ENCODE results near the gene HTR1B.

Gene HTR1B

GRCh38 chr6:77448546-77448945 lies 14.7 kb downstream of the HTR1B start:
- H3K36me3 ChIP-seq (replicated peaks in 1 of 2; ENCODE audit: control insufficient read depth in 2 of 2, insufficient read depth in 2 of 2, low read length in 2 of 2) = no peaks in the 10 kb centered on the region
- DNase-seq (ENCODE audit: low spot score) = no peak

GRCh38 chr6:77447254-77447653 lies 16.0 kb downstream of the HTR1B start:
- no CpG with 5 or more reads among the region's 1 CpG for WGBS, 2 donors (ENCODE audit: extremely low coverage in 2 of 2, insufficient read length in 2 of 2, insufficient replicate concordance in 1 of 2)
- no peak overlapping the region for H3K4ac ChIP-seq (ENCODE audit: low read length)
- H3K23ac ChIP-seq (ENCODE audit: low read depth, low read length, poor library complexity) = no peak overlapping the region
- H2BK12ac ChIP-seq (ENCODE audit: low read length) = no peak overlapping the region
- H2AFZ ChIP-seq (ENCODE audit: low read length) = no peak overlapping the region
- no peak overlapping the region for H4K91ac ChIP-seq (ENCODE audit: low read depth, low read length, poor library complexity)
- H4K8ac ChIP-seq (ENCODE audit: low read depth, low read length) = no peak overlapping the region
- H3K4me1 ChIP-seq (ENCODE audit: control insufficient read depth in 2 of 2, insufficient read depth in 1 of 2, low read depth in 1 of 2, low read length in 2 of 2) = no peaks in the 10 kb centered on the region
- no peaks in the 10 kb centered on the region for H3K27me3 ChIP-seq (ENCODE audit: control insufficient read depth in 3 of 3, insufficient read depth in 3 of 3, low read depth in 1 of 3, low read length in 3 of 3)
- no peak overlapping the region for H3K4me2 ChIP-seq (ENCODE audit: insufficient read depth, low read length, poor library complexity, severe bottlenecking)
- no peaks in the 10 kb centered on the region for H3K79me1 ChIP-seq (ENCODE audit: low read depth, low read length)
- H3K4me3 ChIP-seq (ENCODE audit: low read length in 2 of 2) = no peak overlapping the region
- no peak for DNase-seq (ENCODE audit: low spot score)
- no peaks in the 10 kb centered on the region for H3K36me3 ChIP-seq (replicated peaks in 1 of 2; ENCODE audit: control insufficient read depth in 2 of 2, insufficient read depth in 2 of 2, low read length in 2 of 2)
- H3K9me3 ChIP-seq (replicated peaks in 1 of 2; ENCODE audit: control insufficient read depth in 2 of 2, insufficient read depth in 1 of 2, low read depth in 1 of 2, low read length in 2 of 2) = no peaks in the 10 kb centered on the region
- no peak overlapping the region for H2BK120ac ChIP-seq (ENCODE audit: low read depth, low read length)
- no peak overlapping the region for H3K9ac ChIP-seq (ENCODE audit: low read depth, low read length, poor library complexity)
- no peak overlapping the region for H2BK15ac ChIP-seq (ENCODE audit: low read length)
- H3K27ac ChIP-seq (replicated peaks; ENCODE audit: low read length) = no peak overlapping the region
- no peak overlapping the region for H2AK5ac ChIP-seq (ENCODE audit: low read depth, low read length)
- no peak overlapping the region for H3K18ac ChIP-seq (ENCODE audit: low read length)
- no peak overlapping the region for H2BK5ac ChIP-seq (ENCODE audit: low read length)
- H3K14ac ChIP-seq (ENCODE audit: low read length) = no peak overlapping the region

More at GRCh38 chr6:77448546-77448945, 14.7 kb downstream of the HTR1B start:
- H3K4me2 ChIP-seq (ENCODE audit: insufficient read depth, low read length, poor library complexity, severe bottlenecking) = no peak overlapping the region
- H3K4ac ChIP-seq (ENCODE audit: low read length) = no peak overlapping the region
- H2AFZ ChIP-seq (ENCODE audit: low read length) = no peak overlapping the region
- H2BK120ac ChIP-seq (ENCODE audit: low read depth, low read length) = no peak overlapping the region
- H3K4me1 ChIP-seq (ENCODE audit: control insufficient read depth in 2 of 2, insufficient read depth in 1 of 2, low read depth in 1 of 2, low read length in 2 of 2) = no peaks in the 10 kb centered on the region
- no peaks in the 10 kb centered on the region for H3K9me3 ChIP-seq (replicated peaks in 1 of 2; ENCODE audit: control insufficient read depth in 2 of 2, insufficient read depth in 1 of 2, low read depth in 1 of 2, low read length in 2 of 2)
- no peak overlapping the region for H4K8ac ChIP-seq (ENCODE audit: low read depth, low read length)
- no peak overlapping the region for H2AK5ac ChIP-seq (ENCODE audit: low read depth, low read length)
- no peak overlapping the region for H4K91ac ChIP-seq (ENCODE audit: low read depth, low read length, poor library complexity)
- no peak overlapping the region for H3K27ac ChIP-seq (replicated peaks; ENCODE audit: low read length)
- no CpG with 5 or more reads among the region's 3 CpGs for WGBS, 2 donors (ENCODE audit: extremely low coverage in 2 of 2, insufficient read length in 2 of 2, insufficient replicate concordance in 1 of 2)
- H2BK5ac ChIP-seq (ENCODE audit: low read length) = no peak overlapping the region
- no peak overlapping the region for H3K9ac ChIP-seq (ENCODE audit: low read depth, low read length, poor library complexity)
- H2BK15ac ChIP-seq (ENCODE audit: low read length) = no peak overlapping the region
- no peaks in the 10 kb centered on the region for H3K79me1 ChIP-seq (ENCODE audit: low read depth, low read length)
- no peaks in the 10 kb centered on the region for H3K27me3 ChIP-seq (ENCODE audit: control insufficient read depth in 3 of 3, insufficient read depth in 3 of 3, low read depth in 1 of 3, low read length in 3 of 3)
- H3K4me3 ChIP-seq (ENCODE audit: low read length in 2 of 2) = no peak overlapping the region
- no peak overlapping the region for H3K18ac ChIP-seq (ENCODE audit: low read length)
- no peak overlapping the region for H2BK12ac ChIP-seq (ENCODE audit: low read length)
- no peak overlapping the region for H3K14ac ChIP-seq (ENCODE audit: low read length)
- no peak overlapping the region for H3K23ac ChIP-seq (ENCODE audit: low read depth, low read length, poor library complexity)

DNA sequence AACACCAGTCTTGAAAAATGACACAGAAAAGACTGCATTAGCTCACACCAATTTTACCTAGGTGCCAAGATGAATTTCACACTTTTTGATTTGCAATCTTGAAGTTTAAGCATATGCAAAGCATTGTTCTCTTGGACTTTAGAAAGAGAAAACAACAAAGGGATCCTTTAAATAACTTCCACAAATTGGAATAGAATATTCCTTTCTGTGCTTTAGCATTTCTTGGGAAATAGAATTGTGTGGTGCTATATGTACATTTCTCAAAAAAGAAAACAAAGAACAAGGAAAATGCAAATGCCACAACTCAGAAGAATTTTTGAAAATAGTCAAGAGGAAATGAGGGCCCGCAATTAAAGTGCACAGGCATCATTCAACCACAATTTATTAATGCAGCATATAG lies 17.0 kb downstream of the HTR1B start:
- Histone ChIP-seq H3K4ac (ENCODE audit: low read length) (no peak overlapping the region), H3K27ac (replicated peaks; ENCODE audit: low read length) (no peak overlapping the region), H3K9me3 (replicated peaks in 1 of 2; ENCODE audit: control insufficient read depth in 2 of 2, insufficient read depth in 1 of 2, low read depth in 1 of 2, low read length in 2 of 2) (no peaks in the 10 kb centered on the region), H3K36me3 (replicated peaks in 1 of 2; ENCODE audit: control insufficient read depth in 2 of 2, insufficient read depth in 2 of 2, low read length in 2 of 2) (no peaks in the 10 kb centered on the region), H2BK15ac (ENCODE audit: low read length) (no peak overlapping the region), H3K79me1 (ENCODE audit: low read depth, low read length) (no peaks in the 10 kb centered on the region), H2AK5ac (ENCODE audit: low read depth, low read length) (no peak overlapping the region), H4K8ac (ENCODE audit: low read depth, low read length) (no peak overlapping the region), H3K4me2 (ENCODE audit: insufficient read depth, low read length, poor library complexity, severe bottlenecking) (no peak overlapping the region), H4K91ac (ENCODE audit: low read depth, low read length, poor library complexity) (no peak overlapping the region), H2BK120ac (ENCODE audit: low read depth, low read length) (no peak overlapping the region), H2BK5ac (ENCODE audit: low read length) (no peak overlapping the region), H3K23ac (ENCODE audit: low read depth, low read length, poor library complexity) (no peak overlapping the region), H3K9ac (ENCODE audit: low read depth, low read length, poor library complexity) (no peak overlapping the region), H3K18ac (ENCODE audit: low read length) (no peak overlapping the region), H3K27me3 (ENCODE audit: control insufficient read depth in 3 of 3, insufficient read depth in 3 of 3, low read depth in 1 of 3, low read length in 3 of 3) (no peaks in the 10 kb centered on the region), H2BK12ac (ENCODE audit: low read length) (no peak overlapping the region), H3K4me3 (ENCODE audit: low read length in 2 of 2) (no peak overlapping the region), H2AFZ (ENCODE audit: low read length) (no peak overlapping the region), H3K14ac (ENCODE audit: low read length) (no peak overlapping the region), H3K4me1 (ENCODE audit: control insufficient read depth in 2 of 2, insufficient read depth in 1 of 2, low read depth in 1 of 2, low read length in 2 of 2) (no peaks in the 10 kb centered on the region)
- WGBS, 2 donors (ENCODE audit: extremely low coverage in 2 of 2, insufficient read length in 2 of 2, insufficient replicate concordance in 1 of 2) = no CpG with 5 or more reads among the region's 1 CpG
- no peak for DNase-seq (ENCODE audit: low spot score)

DNA sequence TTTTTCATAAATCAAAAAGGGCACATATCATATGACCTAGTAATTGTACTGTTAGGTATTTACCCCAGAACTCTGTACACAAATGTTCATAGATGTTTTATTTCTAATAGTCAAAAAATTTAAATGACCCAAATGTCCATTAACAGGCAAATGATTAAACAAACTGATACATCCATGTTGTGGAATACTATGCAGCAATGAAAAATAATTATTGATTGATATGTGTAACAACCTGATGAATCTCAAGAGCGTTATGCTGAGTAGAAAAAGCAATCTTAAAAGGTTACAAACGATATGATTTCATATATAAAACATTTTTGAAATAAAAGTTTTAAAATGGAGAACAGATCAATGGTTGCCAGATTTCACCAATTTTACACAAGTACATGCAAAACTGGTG lies 18.1 kb downstream of the HTR1B start:
- WGBS, 2 donors (ENCODE audit: extremely low coverage in 2 of 2, insufficient read length in 2 of 2, insufficient replicate concordance in 1 of 2) = no CpG with 5 or more reads among the region's 2 CpGs
- no peak overlapping the region for H3K18ac ChIP-seq (ENCODE audit: low read length)

More for the DNA sequence above, 18.1 kb downstream of the HTR1B start:
- no peak overlapping the region for H2AFZ ChIP-seq (ENCODE audit: low read length)
- H2BK120ac ChIP-seq (ENCODE audit: low read depth, low read length) = no peak overlapping the region
- H3K36me3 ChIP-seq (replicated peaks in 1 of 2; ENCODE audit: control insufficient read depth in 2 of 2, insufficient read depth in 2 of 2, low read length in 2 of 2) = no peaks in the 10 kb centered on the region
- H3K23ac ChIP-seq (ENCODE audit: low read depth, low read length, poor library complexity) = no peak overlapping the region
- no peak overlapping the region for H3K4me2 ChIP-seq (ENCODE audit: insufficient read depth, low read length, poor library complexity, severe bottlenecking)
- no peak overlapping the region for H4K8ac ChIP-seq (ENCODE audit: low read depth, low read length)
- no peak overlapping the region for H2BK12ac ChIP-seq (ENCODE audit: low read length)
- no peaks in the 10 kb centered on the region for H3K79me1 ChIP-seq (ENCODE audit: low read depth, low read length)
- no peak overlapping the region for H3K4me3 ChIP-seq (ENCODE audit: low read length in 2 of 2)
- no peak overlapping the region for H3K4ac ChIP-seq (ENCODE audit: low read length)
- H4K91ac ChIP-seq (ENCODE audit: low read depth, low read length, poor library complexity) = no peak overlapping the region
- no peak overlapping the region for H3K27ac ChIP-seq (replicated peaks; ENCODE audit: low read length)
- no peak overlapping the region for H2BK15ac ChIP-seq (ENCODE audit: low read length)
- no peaks in the 10 kb centered on the region for H3K27me3 ChIP-seq (ENCODE audit: control insufficient read depth in 3 of 3, insufficient read depth in 3 of 3, low read depth in 1 of 3, low read length in 3 of 3)
- no peak for DNase-seq (ENCODE audit: low spot score)
- no peak overlapping the region for H3K9ac ChIP-seq (ENCODE audit: low read depth, low read length, poor library complexity)
- H2BK5ac ChIP-seq (ENCODE audit: low read length) = no peak overlapping the region
- no peak overlapping the region for H3K14ac ChIP-seq (ENCODE audit: low read length)
- H3K4me1 ChIP-seq (ENCODE audit: control insufficient read depth in 2 of 2, insufficient read depth in 1 of 2, low read depth in 1 of 2, low read length in 2 of 2) = no peaks in the 10 kb centered on the region
- no peak overlapping the region for H2AK5ac ChIP-seq (ENCODE audit: low read depth, low read length)
- H3K9me3 ChIP-seq (replicated peaks in 1 of 2; ENCODE audit: control insufficient read depth in 2 of 2, insufficient read depth in 1 of 2, low read depth in 1 of 2, low read length in 2 of 2) = no peaks in the 10 kb centered on the region

All from neuronal stem cell (in vitro differentiated cells).